AG09319 (cell line): ENCODE results near the gene HHIP.

Experiments
- DNase-seq: peaks from one replicate; pipeline ENCODE4 v3.0.0-alpha.2; 2010; ENCODE audit warnings: low read depth; ENCODE audit errors: extremely low read depth
- TF ChIP-seq, protein P1 (sequence below): IDR thresholded peaks from 2 replicates; pipeline ENCODE4 v1.5.1; 2011; ENCODE audit warnings: low read depth, mild to moderate bottlenecking, inconsistent platforms, low read length, moderate library complexity

HHIP gene

DNA sequence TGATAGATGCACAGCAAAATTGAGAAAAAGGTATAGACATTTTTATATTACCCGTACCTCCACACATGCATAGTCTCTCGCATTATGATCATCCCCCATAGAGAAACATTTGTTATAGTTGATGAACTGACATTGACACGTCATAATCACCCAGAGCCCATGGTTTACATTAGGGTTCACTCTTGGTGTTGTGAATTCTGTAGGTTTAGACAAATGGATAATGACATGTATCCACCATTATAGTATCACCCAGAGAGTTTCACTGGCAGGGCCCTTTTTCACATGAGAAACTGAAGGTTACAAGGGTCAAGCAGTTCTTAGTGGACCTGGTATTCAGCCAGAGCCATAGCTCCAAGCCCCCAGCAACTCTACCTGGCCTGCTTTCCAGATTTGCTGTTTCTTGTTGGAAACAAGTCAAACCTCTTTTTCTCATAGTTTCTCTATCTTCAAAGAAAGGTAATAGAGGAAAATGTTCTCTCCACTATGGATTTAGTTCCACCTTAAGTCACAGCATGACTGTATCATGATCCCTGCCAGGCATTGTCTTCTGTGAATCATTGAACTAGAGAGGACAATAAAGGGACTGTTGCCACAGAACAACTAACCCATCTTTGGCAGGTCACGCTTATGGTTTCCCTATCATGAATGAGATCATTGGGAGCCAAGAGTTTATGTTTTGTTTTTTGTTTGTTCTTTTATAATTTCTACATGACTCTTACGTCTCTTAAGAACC, 64.0 kb downstream of the HHIP start:
- no peak for DNase-seq
- TF ChIP-seq, protein P1, sequence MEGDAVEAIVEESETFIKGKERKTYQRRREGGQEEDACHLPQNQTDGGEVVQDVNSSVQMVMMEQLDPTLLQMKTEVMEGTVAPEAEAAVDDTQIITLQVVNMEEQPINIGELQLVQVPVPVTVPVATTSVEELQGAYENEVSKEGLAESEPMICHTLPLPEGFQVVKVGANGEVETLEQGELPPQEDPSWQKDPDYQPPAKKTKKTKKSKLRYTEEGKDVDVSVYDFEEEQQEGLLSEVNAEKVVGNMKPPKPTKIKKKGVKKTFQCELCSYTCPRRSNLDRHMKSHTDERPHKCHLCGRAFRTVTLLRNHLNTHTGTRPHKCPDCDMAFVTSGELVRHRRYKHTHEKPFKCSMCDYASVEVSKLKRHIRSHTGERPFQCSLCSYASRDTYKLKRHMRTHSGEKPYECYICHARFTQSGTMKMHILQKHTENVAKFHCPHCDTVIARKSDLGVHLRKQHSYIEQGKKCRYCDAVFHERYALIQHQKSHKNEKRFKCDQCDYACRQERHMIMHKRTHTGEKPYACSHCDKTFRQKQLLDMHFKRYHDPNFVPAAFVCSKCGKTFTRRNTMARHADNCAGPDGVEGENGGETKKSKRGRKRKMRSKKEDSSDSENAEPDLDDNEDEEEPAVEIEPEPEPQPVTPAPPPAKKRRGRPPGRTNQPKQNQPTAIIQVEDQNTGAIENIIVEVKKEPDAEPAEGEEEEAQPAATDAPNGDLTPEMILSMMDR, result no peak

DNA sequence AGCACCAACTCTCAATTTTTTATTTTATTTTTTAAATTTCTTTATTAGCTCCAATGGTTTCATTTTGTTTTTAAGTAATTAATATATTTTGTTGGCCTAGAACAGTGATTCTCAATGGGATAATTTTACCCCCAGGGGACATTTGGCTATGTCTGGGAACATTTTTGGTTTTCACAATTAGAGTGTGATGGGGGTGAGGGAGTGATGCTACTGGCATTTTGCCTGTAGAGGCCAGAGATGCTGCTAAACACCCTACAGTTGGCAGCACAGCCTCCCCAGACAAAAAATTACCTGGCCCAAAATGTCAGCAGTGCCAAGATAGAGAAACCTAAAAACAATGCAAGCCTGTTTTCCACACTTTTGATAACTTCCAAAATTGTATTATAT, 64.6 kb downstream of the HHIP start:
- TF ChIP-seq, protein P1, result no peak
- DNase-seq, result no peak

DNA sequence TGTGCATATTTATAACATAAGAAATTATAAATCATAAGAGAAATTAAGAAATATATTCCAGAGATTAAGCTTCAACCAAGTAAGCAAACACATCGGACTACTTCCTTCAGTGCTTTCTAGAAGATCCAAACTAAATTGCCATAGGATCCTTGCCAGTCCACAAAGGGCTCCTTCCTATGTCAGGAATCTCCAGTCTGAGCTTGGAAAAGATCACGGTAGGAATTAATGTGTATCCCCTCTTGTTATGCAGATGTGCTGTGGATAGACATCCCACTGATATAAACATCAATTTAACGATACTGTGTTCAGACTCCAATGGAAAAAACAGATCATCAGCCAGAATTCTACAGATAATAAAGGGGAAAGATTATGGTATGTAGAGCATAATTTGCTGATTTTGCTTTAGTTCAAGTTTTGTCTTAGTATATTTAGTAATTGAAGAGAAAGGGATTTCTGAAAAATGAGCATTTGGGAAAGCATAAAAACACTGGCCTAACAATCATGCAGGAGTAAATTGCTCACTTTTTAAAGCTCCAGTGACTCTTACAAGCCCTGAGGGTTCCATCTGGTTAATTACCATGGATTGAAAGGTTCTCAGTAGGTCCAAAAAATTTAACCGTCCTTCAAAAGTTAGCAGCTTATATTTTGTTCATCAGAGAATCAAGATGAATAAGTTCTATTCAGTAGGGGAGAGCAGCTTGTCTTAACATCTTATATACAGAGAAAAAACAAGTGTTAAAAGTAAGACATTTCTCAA, 65.9 kb downstream of the HHIP start:
- DNase-seq, result no peak
- TF ChIP-seq, protein P1, result no peak

DNA sequence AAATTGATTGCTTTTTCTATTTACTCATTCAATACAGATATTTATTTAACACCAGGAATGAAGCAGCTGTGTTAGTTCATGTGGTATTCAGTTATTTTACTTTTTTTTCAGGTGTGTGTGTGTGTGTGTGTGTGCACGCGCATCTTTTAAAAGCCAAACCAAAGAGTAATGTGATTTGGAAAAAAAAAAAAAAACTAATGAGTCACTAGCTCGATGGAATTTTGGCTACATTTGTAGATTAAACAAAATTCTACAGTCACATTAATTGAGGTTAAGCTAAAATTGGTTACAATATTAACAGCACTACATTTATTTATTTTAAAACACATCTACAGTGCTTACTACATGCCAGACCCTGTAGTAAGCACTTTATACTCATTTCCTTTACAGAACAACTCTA, 66.8 kb downstream of the HHIP start:
- DNase-seq, result no peak
- TF ChIP-seq, protein P1, result no peak

DNA sequence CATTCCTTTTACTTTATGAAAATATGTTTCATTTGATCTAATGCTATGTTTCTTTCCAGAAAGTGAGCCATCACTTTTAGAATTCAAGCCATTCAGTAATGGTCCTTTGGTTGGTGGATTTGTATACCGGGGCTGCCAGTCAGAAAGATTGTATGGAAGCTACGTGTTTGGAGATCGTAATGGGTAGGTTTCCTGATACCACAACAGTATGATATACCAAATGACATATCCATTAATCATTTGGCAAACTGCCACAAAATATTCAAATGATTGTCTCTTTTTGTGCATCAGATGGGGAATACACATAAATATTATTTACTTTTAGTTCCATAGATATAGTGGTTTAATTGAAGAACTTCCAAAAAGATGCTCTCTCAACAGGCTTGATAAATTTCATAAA, 68.2 kb downstream of the HHIP start:
- TF ChIP-seq, protein P1, result no peak
- no peak for DNase-seq

DNA sequence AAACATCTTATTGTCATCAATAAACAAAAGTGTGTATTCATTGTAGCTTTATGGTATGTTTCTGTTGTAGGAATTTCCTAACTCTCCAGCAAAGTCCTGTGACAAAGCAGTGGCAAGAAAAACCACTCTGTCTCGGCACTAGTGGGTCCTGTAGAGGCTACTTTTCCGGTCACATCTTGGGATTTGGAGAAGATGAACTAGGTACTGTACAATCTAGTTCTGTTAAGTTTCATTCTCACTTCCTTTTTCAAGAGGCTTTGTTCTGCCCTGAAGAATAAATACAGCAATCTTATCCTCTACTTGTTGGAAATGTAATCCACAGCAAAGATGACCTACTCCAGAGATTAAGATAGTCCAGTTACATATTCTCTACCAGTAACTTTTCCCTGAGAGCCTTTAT, 69.3 kb downstream of the HHIP start:
- TF ChIP-seq, protein P1, result no peak

DNA sequence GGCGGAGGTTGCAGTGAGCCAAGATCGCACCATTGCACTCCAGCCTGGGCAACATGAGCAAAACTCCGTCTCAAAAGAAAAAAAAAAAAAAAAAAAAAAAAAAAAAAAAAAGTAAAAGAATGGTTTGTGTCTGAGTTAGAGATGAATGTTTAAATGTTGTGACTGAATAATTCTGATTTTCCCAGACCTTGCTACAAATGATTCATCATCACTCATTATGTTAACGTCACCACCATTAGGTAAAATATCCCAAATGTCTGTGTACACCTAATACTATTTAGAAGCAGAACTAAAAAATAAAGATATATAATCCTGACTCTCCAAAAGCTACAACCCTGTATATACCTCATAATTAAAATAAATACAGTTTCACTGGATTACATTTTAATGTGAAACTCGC, 70.8 kb downstream of the HHIP start:
- no peak for DNase-seq
- TF ChIP-seq, protein P1, result no peak

More for the DNA sequence above, 69.3 kb downstream of the HHIP start:
- no peak for DNase-seq
